ENCODE data around the gene C18orf32. TPM values are rescaled to one million over a fixed set of nuclear protein-coding genes. Genes with fewer than 3 reads are reported as not detected.

C18orf32 gene
- total RNA-seq = 58.6 TPM
- 120 TPM for polyA plus RNA-seq (ENCODE audit: insufficient read depth, low read depth, low replicate concordance)
- long read RNA-seq, donor 1, full-length matches to known transcripts = 33 of 33 reads
- long read RNA-seq, donor 1, partial matches to known transcripts = 0 of 33 reads
- long read RNA-seq, donor 1, other reads (novel, unspliced or antisense) = 0 of 33 reads
- long read RNA-seq, donor 2, full-length matches to known transcripts = 72 of 92 reads
- long read RNA-seq, donor 2, partial matches to known transcripts = 20 of 92 reads
- long read RNA-seq, donor 2, other reads (novel, unspliced or antisense) = 0 of 92 reads
- long read RNA-seq, donor 3, full-length matches to known transcripts = 76 of 90 reads
- long read RNA-seq, donor 3, partial matches to known transcripts = 14 of 90 reads
- long read RNA-seq, donor 3, other reads (novel, unspliced or antisense) = 0 of 90 reads
- long read RNA-seq, donor 4, full-length matches to known transcripts = 37 of 37 reads
- long read RNA-seq, donor 4, partial matches to known transcripts = 0 of 37 reads
- long read RNA-seq, donor 4, other reads (novel, unspliced or antisense) = 0 of 37 reads
- long read RNA-seq, donor 5, full-length matches to known transcripts = 9 of 9 reads
- long read RNA-seq, donor 5, partial matches to known transcripts = 0 of 9 reads
- long read RNA-seq, donor 5, other reads (novel, unspliced or antisense) = 0 of 9 reads
- long read RNA-seq, donor 6, full-length matches to known transcripts = 118 of 118 reads
- long read RNA-seq, donor 6, partial matches to known transcripts = 0 of 118 reads
- long read RNA-seq, donor 6, other reads (novel, unspliced or antisense) = 0 of 118 reads
- long read RNA-seq, donor 7, full-length matches to known transcripts = 49 of 63 reads
- long read RNA-seq, donor 7, partial matches to known transcripts = 0 of 63 reads
- long read RNA-seq, donor 7, other reads (novel, unspliced or antisense) = 14 of 63 reads
- long read RNA-seq, donor 8, full-length matches to known transcripts = 36 of 43 reads
- long read RNA-seq, donor 8, partial matches to known transcripts = 7 of 43 reads
- long read RNA-seq, donor 8, other reads (novel, unspliced or antisense) = 0 of 43 reads
- long read RNA-seq, donor 9, full-length matches to known transcripts = 37 of 37 reads
- long read RNA-seq, donor 9, partial matches to known transcripts = 0 of 37 reads
- long read RNA-seq, donor 9, other reads (novel, unspliced or antisense) = 0 of 37 reads
- long read RNA-seq, donor 10, full-length matches to known transcripts = 48 of 56 reads
- long read RNA-seq, donor 10, partial matches to known transcripts = 8 of 56 reads
- long read RNA-seq, donor 10, other reads (novel, unspliced or antisense) = 0 of 56 reads

GRCh38 chr18:49486953-49487710 lies at the start of gene C18orf32:
TSS of gene C18orf32 (minus strand) at chr18:49487234. CDS start at chr18:49483748, 3,486 bp downstream.
- TF ChIP-seq CTCF (IDR thresholded peaks at IDR 0.05; ENCODE audit: borderline replicate concordance, extremely low read depth, insufficient read depth) = no peak
- FAIRE-seq (no peak), DNase-seq (peak; percentile 95 to 98 (median 97))
- intact Hi-C loops (cut with DNase I) = no loop called here
- Histone ChIP-seq H3K27me3 (ENCODE audit: control insufficient read depth, insufficient read depth, low read length) (no peaks in the 10 kb centered on the region), H3K9me3 (ENCODE audit: control insufficient read depth in 2 of 3, insufficient read depth in 1 of 3, low read length in 3 of 3) (no peaks in the 10 kb centered on the region), H3K4me1 (ENCODE audit: control insufficient read depth in 2 of 3, insufficient read depth in 2 of 3, low read depth in 1 of 3, low read length in 3 of 3) (peaks cover 0 to 21% (median 8%) of the 10 kb centered on the region in 3 donors), H3K27ac (ENCODE audit: low read depth in 2 of 2, low read length in 2 of 2) (peak within 1 kb of the TSS; percentile 85 to 91), H3K36me3 (ENCODE audit: control insufficient read depth in 2 of 3, insufficient read depth in 3 of 3, low read length in 3 of 3) (peaks cover 9 to 38% (median 23%) of the 10 kb centered on the region in 3 donors), H3K9ac (ENCODE audit: low read length in 3 of 3) (peak within 1 kb of the TSS; percentile 38 to 86 (median 83)), H3K4me3 (ENCODE audit: low read length in 3 of 3) (peak within 1 kb of the TSS; percentile 72 to 94 (median 84))

- H3K27ac ChIP-seq (ENCODE audit: low read depth in 2 of 2, low read length in 2 of 2) = no peak overlapping the region
- intact Hi-C loops (cut with DNase I) = no loop called here
Observed at GRCh38 chr18:49534846-49535601, 48.0 kb upstream of the C18orf32 start.

More at GRCh38 chr18:49534846-49535601, 48.0 kb upstream of the C18orf32 start:
- no peak overlapping the region for H3K9ac ChIP-seq (ENCODE audit: low read length in 3 of 3)
- H3K9me3 ChIP-seq (ENCODE audit: control insufficient read depth in 2 of 3, insufficient read depth in 1 of 3, low read length in 3 of 3) = no peaks in the 10 kb centered on the region
- no peak for TF ChIP-seq CTCF (IDR thresholded peaks at IDR 0.05; ENCODE audit: borderline replicate concordance, extremely low read depth, insufficient read depth)
- DNase-seq (no peak), FAIRE-seq (peak; percentile 13)
- H3K4me3 ChIP-seq (ENCODE audit: low read length in 3 of 3) = no peak overlapping the region
- no peaks in the 10 kb centered on the region for H3K27me3 ChIP-seq (ENCODE audit: control insufficient read depth, insufficient read depth, low read length)
- no peaks in the 10 kb centered on the region for H3K4me1 ChIP-seq (ENCODE audit: control insufficient read depth in 2 of 3, insufficient read depth in 2 of 3, low read depth in 1 of 3, low read length in 3 of 3)
- H3K36me3 ChIP-seq (ENCODE audit: control insufficient read depth in 2 of 3, insufficient read depth in 3 of 3, low read length in 3 of 3) = no peaks in the 10 kb centered on the region

Data from kidney (tissue), 22 donors.